ENCODE data around the gene IKZF5. TPM values are rescaled to one million over a fixed set of nuclear protein-coding genes. Genes with fewer than 3 reads are reported as not detected.

IKZF5 gene
- total RNA-seq (2014; rRNA removed; shearing (Covaris generic)): 7.8 and 9.3 TPM in 2 replicates

DNA sequence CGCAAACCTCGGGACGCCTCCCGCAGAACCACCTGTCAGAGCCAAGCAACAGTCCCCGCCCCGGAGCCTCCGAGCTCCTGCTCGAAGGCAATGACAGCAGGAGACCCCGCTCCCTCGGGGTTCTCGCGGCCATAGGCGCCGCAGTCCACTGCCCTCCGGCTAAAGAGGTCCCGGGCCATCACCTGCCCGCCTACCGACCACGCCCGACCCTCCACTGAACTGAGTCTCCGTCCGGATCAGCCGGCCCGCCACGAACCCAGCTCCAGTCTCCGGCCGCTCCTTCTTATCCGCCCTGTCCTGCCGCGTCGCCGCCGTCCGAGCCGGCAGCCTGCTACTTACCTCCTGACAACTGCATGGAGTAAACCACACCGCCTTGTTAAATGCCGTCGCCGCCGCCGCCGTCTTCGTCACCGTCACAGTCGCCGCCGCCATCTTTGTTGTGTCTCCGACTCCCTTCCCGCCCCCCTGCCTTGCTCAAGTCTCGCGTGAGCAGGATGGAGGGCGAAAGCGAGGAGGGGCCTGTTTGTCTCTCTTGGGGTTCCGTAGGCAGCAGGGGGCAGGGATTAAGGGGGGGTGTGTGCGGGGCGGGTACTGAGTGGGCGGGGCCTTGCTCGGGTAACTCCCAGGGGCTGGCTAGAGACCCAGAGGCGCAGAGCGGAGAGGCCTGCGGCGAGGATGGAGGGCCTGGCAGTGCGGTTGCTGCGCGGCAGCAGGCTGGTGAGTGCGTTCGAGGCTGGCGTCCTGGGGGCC is at the start of gene IKZF5, which contains the start of gene ACADSB:
Gene IKZF5 (minus strand): TSS at position 441 of the 750 bp plus-strand sequence. CDS start 10,170 bp downstream, outside the sequence.
Gene ACADSB (plus strand): TSS at position 652 of the 750 bp plus-strand sequence. CDS start 24 bp downstream, at position 676.
- no peaks in the 10 kb centered on the region for H3K9me3 ChIP-seq (replicated peaks)

DNA sequence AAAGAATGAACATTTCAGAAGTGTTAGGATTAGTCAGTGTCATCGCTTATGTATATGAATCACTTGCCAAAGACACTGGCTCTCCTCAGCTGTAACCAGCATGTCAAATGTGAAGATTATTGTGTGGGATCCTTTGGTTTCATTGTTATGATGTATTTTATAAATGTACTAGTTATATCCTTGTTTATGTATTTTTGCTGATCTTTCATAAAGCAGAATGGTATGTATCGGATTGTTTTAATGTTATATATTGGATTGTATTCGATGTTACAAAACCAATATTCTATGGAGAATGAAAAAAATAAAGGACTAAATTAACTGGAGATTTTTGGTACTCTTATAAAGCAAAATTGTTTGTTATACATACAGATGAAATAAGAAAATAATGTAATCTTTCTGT is 49.4 kb upstream of the IKZF5 start:
- no peaks in the 10 kb centered on the region for H3K36me3 ChIP-seq
- no peak for DNase-seq
- no peaks in the 10 kb centered on the region for H3K27me3 ChIP-seq
- H3K4me3 ChIP-seq: no peak overlapping the region
- no peaks in the 10 kb centered on the region for H3K9me3 ChIP-seq (replicated peaks)
- H3K27ac ChIP-seq: no peak overlapping the region
- no peaks in the 10 kb centered on the region for H3K4me1 ChIP-seq

More for the DNA sequence above, at the start of gene IKZF5, which contains the start of gene ACADSB:
- no peaks in the 10 kb centered on the region for H3K27me3 ChIP-seq
- peak within 1 kb of the TSS; percentile 84 for H3K27ac ChIP-seq
- peak; percentile 96 to 97 for DNase-seq
- peaks cover 2% of the 10 kb centered on the region; the same call in 1 of the 2 replicates for H3K4me1 ChIP-seq
- peak within 1 kb of the TSS; percentile 98 for H3K4me3 ChIP-seq
- H3K36me3 ChIP-seq: no peaks in the 10 kb centered on the region; the same call in 1 of the 2 replicates

DNA sequence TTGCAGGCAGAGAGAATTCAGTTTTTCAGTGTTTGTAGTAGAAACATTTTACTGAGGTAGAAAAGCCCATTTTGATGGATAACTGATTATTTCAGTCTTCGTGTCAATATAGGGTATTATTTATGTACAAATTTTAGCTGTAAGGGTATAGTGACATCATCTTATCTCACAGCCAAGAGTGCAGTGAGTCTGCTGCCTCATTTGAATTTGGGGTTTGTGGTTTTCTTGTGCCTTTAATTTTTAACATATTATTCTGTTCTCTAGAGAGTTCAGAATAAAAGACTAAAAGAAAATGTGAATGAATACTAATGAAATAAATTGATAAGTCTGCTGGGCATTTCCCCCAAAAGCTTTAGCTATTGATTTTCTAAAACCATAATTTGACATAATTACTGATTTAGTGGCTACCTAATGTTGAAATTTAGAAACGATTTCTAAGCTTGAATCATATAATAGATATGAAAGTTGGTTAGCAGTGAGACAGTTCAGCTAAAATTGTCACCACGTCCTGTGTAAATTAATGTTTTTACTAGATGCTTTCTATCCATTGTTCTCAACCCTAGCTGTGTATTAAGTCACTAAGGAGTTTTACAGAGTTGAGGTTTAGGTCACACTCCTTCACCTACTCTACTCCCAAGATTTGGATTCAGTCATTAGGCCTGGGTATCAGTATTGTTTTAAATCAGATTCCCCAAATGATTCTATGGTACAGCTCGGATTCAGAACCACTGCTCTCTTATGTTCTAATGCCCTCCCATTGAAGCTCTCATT is 37.6 kb upstream of the IKZF5 start:
- Histone ChIP-seq H3K27ac (no peak overlapping the region), H3K4me3 (no peak overlapping the region)

DNA sequence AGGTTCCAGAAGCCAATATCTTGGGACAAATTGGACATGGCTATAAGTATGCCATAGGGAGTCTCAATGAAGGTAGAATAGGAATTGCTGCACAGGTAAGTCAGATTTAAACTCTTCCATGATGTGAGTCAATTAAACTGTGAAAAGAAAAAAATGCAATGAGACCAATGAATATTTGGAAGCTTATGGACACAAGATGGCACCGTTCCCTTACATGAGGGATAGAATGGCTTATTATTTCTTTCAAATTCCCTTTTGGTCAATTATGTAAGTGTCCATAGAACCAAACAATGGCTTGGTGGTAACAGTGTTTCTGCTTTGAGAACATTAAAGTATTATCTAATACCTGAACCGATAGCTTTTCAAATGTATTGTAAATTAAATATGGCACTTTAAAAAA is 35.8 kb upstream of the IKZF5 start:
- Histone ChIP-seq H3K9me3 (replicated peaks) (no peaks in the 10 kb centered on the region), H3K36me3 (no peaks in the 10 kb centered on the region; the same call in 1 of the 2 replicates), H3K4me3 (no peak overlapping the region), H3K4me1 (no peaks in the 10 kb centered on the region), H3K27ac (no peak overlapping the region), H3K27me3 (no peaks in the 10 kb centered on the region)
- peak in 1 of 2 experiments; percentile 32 for DNase-seq

More for the DNA sequence above, 37.6 kb upstream of the IKZF5 start:
- Histone ChIP-seq H3K9me3 (replicated peaks) (no peaks in the 10 kb centered on the region), H3K4me1 (no peaks in the 10 kb centered on the region), H3K36me3 (no peaks in the 10 kb centered on the region; the same call in 1 of the 2 replicates), H3K27me3 (no peaks in the 10 kb centered on the region)
- DNase-seq: no peak

GRCh38 chr10:123043409-123043925 is 34.9 kb upstream of the IKZF5 start:
- DNase-seq: peak; percentile 29 to 64
- H3K9me3 ChIP-seq (replicated peaks): no peaks in the 10 kb centered on the region
- no peaks in the 10 kb centered on the region for H3K36me3 ChIP-seq
- H3K27me3 ChIP-seq: no peaks in the 10 kb centered on the region
- no peak overlapping the region for H3K27ac ChIP-seq
- no peak overlapping the region for H3K4me3 ChIP-seq
- H3K4me1 ChIP-seq: no peaks in the 10 kb centered on the region

GRCh38 chr10:123042708-123043408 is 34.3 kb upstream of the IKZF5 start:
- no peak for DNase-seq
- no peaks in the 10 kb centered on the region for H3K4me1 ChIP-seq
- no peaks in the 10 kb centered on the region for H3K27me3 ChIP-seq
- no peak overlapping the region for H3K27ac ChIP-seq
- H3K4me3 ChIP-seq: no peak overlapping the region
- H3K36me3 ChIP-seq: no peaks in the 10 kb centered on the region
- no peaks in the 10 kb centered on the region for H3K9me3 ChIP-seq (replicated peaks)

DNA sequence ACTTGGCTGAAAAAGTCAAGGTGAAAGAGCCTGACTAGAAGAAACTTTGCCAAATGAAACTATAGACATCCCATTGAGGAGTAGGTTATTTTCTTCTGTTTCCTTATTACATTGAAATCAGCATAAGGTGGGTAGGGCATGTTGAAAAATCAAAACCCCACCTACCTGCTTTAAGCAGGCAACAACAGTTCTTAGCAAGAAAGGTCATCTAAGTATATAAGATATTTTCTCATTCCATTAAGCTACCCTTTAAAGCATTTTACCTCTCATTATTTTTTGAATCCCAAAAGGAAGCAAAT is 31.0 kb upstream of the IKZF5 start:
- H3K4me3 ChIP-seq: no peak overlapping the region
- H3K27ac ChIP-seq: no peak overlapping the region
- no peaks in the 10 kb centered on the region for H3K27me3 ChIP-seq
- no peak for DNase-seq
- H3K36me3 ChIP-seq: no peaks in the 10 kb centered on the region
- no peaks in the 10 kb centered on the region for H3K9me3 ChIP-seq (replicated peaks)
- H3K4me1 ChIP-seq: no peaks in the 10 kb centered on the region

DNA sequence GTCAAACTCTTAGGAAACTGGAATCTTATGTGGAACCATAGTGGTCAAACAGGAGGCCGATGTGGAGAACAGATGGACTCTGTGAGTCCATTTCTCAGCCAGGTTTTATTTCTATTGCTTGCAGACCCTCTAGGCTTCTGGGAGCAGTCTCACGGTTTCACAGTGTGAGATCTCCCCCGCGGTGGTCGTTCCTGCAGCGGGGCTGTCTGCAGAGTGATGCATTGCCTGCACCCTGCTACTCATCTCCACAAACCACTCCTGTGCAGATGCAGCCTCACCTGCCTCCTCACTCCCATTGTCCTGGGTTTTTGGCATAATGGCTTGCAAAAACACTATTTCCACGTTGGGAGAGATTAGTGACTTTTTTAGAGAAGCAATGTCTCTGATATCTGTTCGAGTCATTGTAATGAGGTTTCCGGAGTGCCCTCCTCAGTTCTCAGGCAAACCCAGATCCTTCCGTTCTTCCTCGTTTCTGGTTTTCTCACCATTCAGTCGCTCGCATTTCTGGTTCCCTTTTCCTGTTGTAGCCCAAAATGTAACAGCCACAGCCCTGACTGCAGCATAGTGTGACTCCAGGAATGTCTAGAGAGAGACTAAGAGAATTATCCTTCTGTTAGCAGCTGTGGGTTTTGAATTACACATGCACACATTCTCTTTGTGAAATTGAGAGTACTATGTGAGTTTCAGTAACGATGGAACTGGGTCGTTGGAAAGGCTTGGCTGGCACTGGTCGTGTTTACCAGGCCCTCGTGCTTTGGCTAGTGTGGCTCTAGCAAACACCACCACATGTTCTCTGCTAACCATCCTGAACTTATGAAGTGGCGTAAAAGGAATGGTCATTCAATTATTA is 30.4 kb upstream of the IKZF5 start:
- Histone ChIP-seq H3K27ac (no peak overlapping the region), H3K27me3 (no peaks in the 10 kb centered on the region), H3K4me1 (no peaks in the 10 kb centered on the region), H3K36me3 (no peaks in the 10 kb centered on the region), H3K9me3 (replicated peaks) (no peaks in the 10 kb centered on the region), H3K4me3 (no peak overlapping the region)
- peak in 1 of 2 experiments; percentile 23 for DNase-seq

DNA sequence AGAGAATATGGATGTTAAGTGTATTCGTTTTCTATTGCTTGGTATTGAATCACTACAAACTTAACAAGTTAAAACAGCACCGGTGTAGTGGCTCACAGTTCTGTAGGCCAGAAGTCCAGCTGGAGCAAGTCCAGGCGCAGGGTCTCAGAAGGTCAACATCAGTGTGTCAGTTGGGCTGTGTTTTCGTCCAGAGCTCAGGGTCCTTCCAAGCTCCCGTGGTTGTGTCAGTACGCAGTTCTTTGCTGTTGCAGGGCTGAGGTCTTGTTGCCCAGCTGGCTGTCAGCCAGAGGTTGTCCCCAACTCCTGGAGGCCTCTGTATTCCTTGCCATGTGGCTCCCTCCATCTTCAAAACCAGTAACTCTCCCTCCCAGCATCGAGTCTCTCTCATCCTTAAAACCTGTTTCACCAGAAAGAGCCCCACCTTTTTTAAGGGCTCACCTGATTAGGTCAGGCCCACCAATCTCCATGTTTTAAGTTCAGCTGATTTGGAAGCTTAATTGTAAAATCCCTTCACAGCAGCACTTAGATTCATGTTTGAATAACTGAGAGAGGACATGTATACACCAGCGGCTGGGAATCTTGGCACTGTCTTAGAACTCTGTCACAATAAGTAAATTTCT is 27.0 kb upstream of the IKZF5 start:
- no peak for DNase-seq
- H3K9me3 ChIP-seq (replicated peaks): no peaks in the 10 kb centered on the region
- no peak overlapping the region for H3K4me3 ChIP-seq
- H3K27ac ChIP-seq: no peak overlapping the region
- no peaks in the 10 kb centered on the region for H3K4me1 ChIP-seq
- H3K27me3 ChIP-seq: no peaks in the 10 kb centered on the region
- H3K36me3 ChIP-seq: no peaks in the 10 kb centered on the region

- Histone ChIP-seq H3K9me3 (replicated peaks) (no peaks in the 10 kb centered on the region), H3K36me3 (no peaks in the 10 kb centered on the region), H3K4me3 (no peak overlapping the region), H3K27me3 (no peaks in the 10 kb centered on the region), H3K27ac (no peak overlapping the region), H3K4me1 (no peaks in the 10 kb centered on the region)
- DNase-seq: no peak
These were observed 25.7 kb upstream of the IKZF5 start for GRCh38 chr10:123034332-123034731.

DNA sequence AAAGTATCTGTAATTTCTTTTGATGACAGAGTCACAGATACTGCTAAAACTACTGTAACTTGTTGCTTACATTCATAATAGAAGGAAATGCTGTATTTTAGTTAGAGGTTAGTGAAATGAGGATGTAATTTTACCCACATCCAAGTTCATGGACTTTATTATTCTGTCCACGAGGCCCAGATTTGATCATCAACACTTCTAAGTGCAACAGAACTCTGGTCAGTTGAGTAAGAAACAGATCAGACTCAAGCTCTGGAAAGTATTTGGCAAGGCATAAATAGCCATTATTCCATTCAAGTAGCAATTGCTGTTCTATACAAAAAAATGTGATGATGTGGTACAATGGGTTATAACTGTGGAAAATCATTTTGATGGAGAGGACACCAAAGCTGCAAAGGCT is 22.5 kb upstream of the IKZF5 start:
- no peaks in the 10 kb centered on the region for H3K36me3 ChIP-seq
- H3K27ac ChIP-seq: no peak overlapping the region
- H3K4me3 ChIP-seq: no peak overlapping the region
- DNase-seq: no peak
- H3K9me3 ChIP-seq (replicated peaks): no peaks in the 10 kb centered on the region
- no peaks in the 10 kb centered on the region for H3K4me1 ChIP-seq
- no peaks in the 10 kb centered on the region for H3K27me3 ChIP-seq

GRCh38 chr10:123027861-123028260 is 19.3 kb upstream of the IKZF5 start:
- no peaks in the 10 kb centered on the region for H3K27me3 ChIP-seq
- H3K4me1 ChIP-seq: no peaks in the 10 kb centered on the region
- no peaks in the 10 kb centered on the region for H3K9me3 ChIP-seq (replicated peaks)
- no peak overlapping the region for H3K27ac ChIP-seq
- no peak for DNase-seq
- no peak overlapping the region for H3K4me3 ChIP-seq
- H3K36me3 ChIP-seq: no peaks in the 10 kb centered on the region

GRCh38 chr10:123026302-123026701 is 17.7 kb upstream of the IKZF5 start:
- H3K9me3 ChIP-seq (replicated peaks): no peaks in the 10 kb centered on the region
- no peak overlapping the region for H3K4me3 ChIP-seq
- H3K27ac ChIP-seq: no peak overlapping the region
- no peaks in the 10 kb centered on the region for H3K4me1 ChIP-seq
- H3K36me3 ChIP-seq: no peaks in the 10 kb centered on the region
- no peak for DNase-seq
- H3K27me3 ChIP-seq: no peaks in the 10 kb centered on the region

DNA sequence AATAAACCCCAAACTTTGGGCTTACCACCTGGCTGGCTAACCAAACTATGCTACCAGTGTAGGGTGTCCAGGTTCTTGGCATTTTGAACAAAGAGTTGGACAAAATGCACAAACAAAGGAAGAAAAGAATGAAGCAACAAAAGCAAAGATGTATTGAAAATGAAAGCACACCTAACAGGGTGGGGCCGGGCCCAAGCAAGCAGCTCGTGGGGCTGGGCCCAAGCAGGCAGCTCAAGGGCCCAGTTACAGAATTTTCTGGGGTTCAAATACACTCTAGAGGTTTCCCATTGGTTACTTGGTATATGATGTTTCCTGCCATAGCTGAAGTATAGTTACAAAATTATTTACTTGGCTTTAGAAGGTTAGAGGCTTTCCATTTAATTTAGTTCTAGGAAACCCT is 15.9 kb upstream of the IKZF5 start:
- Histone ChIP-seq H3K27me3 (no peaks in the 10 kb centered on the region), H3K4me1 (no peaks in the 10 kb centered on the region), H3K4me3 (no peak overlapping the region), H3K36me3 (no peaks in the 10 kb centered on the region), H3K27ac (no peak overlapping the region), H3K9me3 (replicated peaks) (no peaks in the 10 kb centered on the region)
- DNase-seq: no peak
